GM12801 (cell line): ENCODE measurements around the gene PRF1.

ENCODE experiments used
- CTCF ChIP-seq: IDR thresholded peaks from one replicate; pipeline ENCODE4 v1.5.1; 2011; ENCODE audit warnings: control low read depth; ENCODE audit not compliant: insufficient read length; ENCODE audit errors: extremely low read depth

PRF1 gene

GRCh38 chr10:70573599-70574506 is 28.7 kb downstream of the PRF1 start:
- TF ChIP-seq CTCF: no peak

- no peak for TF ChIP-seq CTCF
Measured at GRCh38 chr10:70571636-70572439, 30.7 kb downstream of the PRF1 start.

- no peak for TF ChIP-seq CTCF
Measured at GRCh38 chr10:70571236-70571635, 31.3 kb downstream of the PRF1 start.

GRCh38 chr10:70568781-70569495 is 33.6 kb downstream of the PRF1 start:
- TF ChIP-seq CTCF: no peak

GRCh38 chr10:70568113-70568512 is 34.4 kb downstream of the PRF1 start:
- no peak for TF ChIP-seq CTCF

GRCh38 chr10:70567603-70568002 is 34.9 kb downstream of the PRF1 start:
- TF ChIP-seq CTCF: no peak
